SU-DHL-6 (cell line): Measurements from ENCODE around the gene MAML3.
"Not testable (repeated sequence)": the region's sequence is repeated elsewhere in the genome, so short reads cannot be mapped to it uniquely, and the experiment has no call there.

Source experiments
- H2AFZ ChIP-seq: fragments of 200-600 bp; sonication (generic); 2 replicates; pipeline ENCODE4 v1.6.1; 2014; ENCODE audit warnings: low read depth, mild to moderate bottlenecking, moderate library complexity, mixed read lengths, antibody characterized with exemption, low read length; ENCODE audit not compliant: severe bottlenecking
- H3F3A ChIP-seq: fragments of 200-600 bp; shearing (Covaris generic); 2 replicates; pipeline ENCODE4 v1.6.0; 2016; ENCODE audit warnings: antibody characterized with exemption, mild to moderate bottlenecking; ENCODE audit not compliant: insufficient read depth
- H3K27ac ChIP-seq: fragments of 200-600 bp; sonication (generic); 2 replicates; pipeline ENCODE4 v1.5.1; 2016; ENCODE audit warnings: low read depth, mild to moderate bottlenecking, low read length, moderate library complexity, mixed read lengths
- H3K27me3 ChIP-seq: fragments of 200-600 bp; sonication (generic), shearing (Covaris generic); 2 replicates; pipeline ENCODE4 v1.6.0; 2014; ENCODE audit warnings: mild to moderate bottlenecking, low read length
- H3K36me3 ChIP-seq: fragments of 200-600 bp; sonication (generic); 2 replicates; pipeline ENCODE4 v1.6.1; 2014; ENCODE audit warnings: mild to moderate bottlenecking, low read length, mixed read lengths
- H3K4me2 ChIP-seq: fragments of 300-600, 200-600 bp; shearing (Covaris generic), sonication (generic); 2 replicates; pipeline ENCODE4 v1.6.0; 2014; ENCODE audit warnings: low read length, low read depth, mild to moderate bottlenecking; ENCODE audit not compliant: poor library complexity, severe bottlenecking
- H3K4me3 ChIP-seq: fragments of 200-600 bp; sonication (generic); 2 replicates; pipeline ENCODE4 v1.5.1; 2014; ENCODE audit warnings: antibody characterized with exemption, low read length, mild to moderate bottlenecking, mixed read lengths; ENCODE audit not compliant: insufficient read depth, poor library complexity, severe bottlenecking
- H3K79me2 ChIP-seq: fragments of 200-600 bp; sonication (generic); 2 replicates; pipeline ENCODE4 v1.6.1; 2014; ENCODE audit warnings: mild to moderate bottlenecking, low read length, moderate library complexity; ENCODE audit not compliant: insufficient read depth
- H3K9ac ChIP-seq: fragments of 200-600 bp; sonication (generic); 2 replicates; pipeline ENCODE4 v1.7.0; 2014; ENCODE audit warnings: mild to moderate bottlenecking, low read length
- H3K9me2 ChIP-seq: fragments of 200-600 bp; sonication (generic); replicated peaks from 2 replicates; pipeline ENCODE4 v1.6.1; 2014; ENCODE audit warnings: low read length; ENCODE audit not compliant: insufficient read depth
- H3K9me3 ChIP-seq: fragments of 200-600 bp; sonication (generic); 2 replicates; pipeline ENCODE4 v1.6.1; 2014; ENCODE audit warnings: low read length, mixed read lengths; ENCODE audit not compliant: insufficient read depth
- H4K20me1 ChIP-seq: fragments of 200-600 bp; sonication (generic); 2 replicates; pipeline ENCODE4 v1.6.1; 2014; ENCODE audit warnings: low read depth, mild to moderate bottlenecking, antibody characterized with exemption, low read length, moderate library complexity, mixed read lengths
- CTCF ChIP-seq: fragments of 200-600 bp; sonication (generic); IDR thresholded peaks from one replicate; pipeline ENCODE4 v1.5.1; 2017; ENCODE audit warnings: antibody characterized with exemption, mild to moderate bottlenecking, low read length, moderate library complexity; ENCODE audit not compliant: insufficient read depth, poor library complexity, severe bottlenecking
- EZH2phosphoT487 ChIP-seq: fragments of 200-600 bp; sonication (generic), shearing (Covaris generic); conservative IDR thresholded peaks from 2 replicates; pipeline ENCODE4 v1.6.1; 2018; ENCODE audit warnings: mild to moderate bottlenecking, antibody characterized with exemption, low read length, moderate library complexity, mixed read lengths

MAML3 gene

GRCh38 chr4:139704915-139705485 lies 449.0 kb downstream of the MAML3 start:
- Histone ChIP-seq H3K4me2 (no peak overlapping the region), H3K9me3 (no peaks in the 10 kb centered on the region), H3K27ac (no peak overlapping the region), H4K20me1 (no peaks in the 10 kb centered on the region), H3F3A (no peaks in the 10 kb centered on the region), H3K4me3 (no peak overlapping the region), H3K27me3 (no peaks in the 10 kb centered on the region), H2AFZ (no peak overlapping the region), H3K36me3 (no peaks in the 10 kb centered on the region), H3K79me2 (no peaks in the 10 kb centered on the region), H3K9me2 (no peaks in the 10 kb centered on the region), H3K9ac (no peak overlapping the region)
- TF ChIP-seq EZH2phosphoT487: no peak
- TF ChIP-seq CTCF: no peak

DNA sequence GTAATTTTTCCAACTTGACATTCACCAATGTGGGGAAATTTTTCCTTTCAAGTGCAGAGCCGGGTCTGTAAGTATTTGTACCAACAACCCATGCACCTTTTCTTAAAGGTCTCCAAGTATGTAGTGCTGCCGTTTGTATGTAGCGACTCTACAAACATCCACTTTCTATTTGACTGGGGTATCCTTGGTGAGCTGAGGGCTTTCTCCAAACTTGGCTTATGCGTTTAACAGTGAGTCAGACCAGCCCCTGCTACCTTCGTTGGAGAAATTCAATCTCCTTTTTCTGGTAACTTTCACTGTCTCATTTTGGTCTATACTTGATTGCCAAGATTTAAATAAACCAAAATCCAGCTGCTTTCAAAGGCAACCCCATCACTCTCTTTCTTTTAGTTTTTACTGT lies 453.4 kb downstream of the MAML3 start:
- Histone ChIP-seq H3K79me2 (no peaks in the 10 kb centered on the region), H3K4me3 (no peak overlapping the region), H3K9me3 (no peaks in the 10 kb centered on the region), H3K9me2 (no peaks in the 10 kb centered on the region), H3K27me3 (no peaks in the 10 kb centered on the region), H3K9ac (no peak overlapping the region), H4K20me1 (no peaks in the 10 kb centered on the region), H3F3A (no peaks in the 10 kb centered on the region), H3K36me3 (no peaks in the 10 kb centered on the region), H2AFZ (no peak overlapping the region), H3K4me2 (no peak overlapping the region), H3K27ac (no peak overlapping the region)
- no peak for TF ChIP-seq CTCF
- TF ChIP-seq EZH2phosphoT487: no peak

DNA sequence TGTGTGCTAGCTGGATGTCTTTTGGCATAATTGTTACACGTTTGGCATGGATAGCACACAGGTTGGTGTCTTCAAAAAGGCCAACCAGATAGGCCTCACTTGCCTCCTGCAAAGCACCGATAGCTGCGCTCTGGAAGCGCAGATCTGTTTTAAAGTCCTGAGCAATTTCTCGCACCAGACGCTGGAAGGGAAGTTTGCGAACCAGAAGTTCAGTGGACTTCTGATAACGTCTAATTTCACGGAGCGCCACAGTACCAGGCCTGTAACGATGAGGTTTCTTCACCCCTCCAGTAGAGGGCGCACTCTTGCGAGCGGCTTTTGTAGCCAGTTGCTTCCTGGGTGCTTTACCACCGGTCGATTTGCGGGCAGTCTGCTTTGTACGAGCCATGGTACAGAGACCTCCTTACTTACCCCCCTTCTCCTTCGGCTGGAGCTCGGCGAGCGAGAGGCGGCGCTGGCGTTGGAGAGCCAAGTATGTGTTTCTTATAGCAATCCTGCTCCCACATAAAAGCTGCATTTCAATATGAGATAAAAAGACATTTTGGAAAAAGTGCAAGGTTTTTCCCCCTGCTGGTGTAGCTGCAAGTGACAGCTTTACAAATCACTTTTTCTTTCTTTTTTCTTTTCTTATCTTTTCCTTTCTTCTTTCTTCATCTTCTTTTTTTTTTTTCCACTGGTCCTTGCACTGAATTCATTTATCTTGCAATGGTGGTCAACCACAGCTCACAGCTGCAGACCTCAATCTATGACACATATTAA lies 455.6 kb downstream of the MAML3 start:
- H3K9me3 ChIP-seq, H3K9me2 ChIP-seq, H2AFZ ChIP-seq: not testable (repeated sequence)

GRCh38 chr4:139696491-139696890 lies 457.5 kb downstream of the MAML3 start:
- Histone ChIP-seq H3F3A (no peaks in the 10 kb centered on the region), H3K9me2 (no peaks in the 10 kb centered on the region), H3K27ac (no peak overlapping the region), H3K9ac (no peak overlapping the region), H3K9me3 (no peaks in the 10 kb centered on the region), H3K36me3 (no peaks in the 10 kb centered on the region), H4K20me1 (no peaks in the 10 kb centered on the region), H3K27me3 (no peaks in the 10 kb centered on the region), H3K79me2 (no peaks in the 10 kb centered on the region), H3K4me2 (no peak overlapping the region), H3K4me3 (no peak overlapping the region), H2AFZ (no peak overlapping the region)
- TF ChIP-seq CTCF (no peak), EZH2phosphoT487 (no peak)

More for the DNA sequence above, 455.6 kb downstream of the MAML3 start:
- H3K79me2 ChIP-seq, H4K20me1 ChIP-seq, H3K4me2 ChIP-seq, H3K27ac ChIP-seq, H3K9ac ChIP-seq, H3K4me3 ChIP-seq, H3K27me3 ChIP-seq, H3K36me3 ChIP-seq, H3F3A ChIP-seq: not testable (repeated sequence)
